ENCODE measurements around the gene CPT1B. TPM values are rescaled to one million over a fixed set of nuclear protein-coding genes. Genes with fewer than 3 reads are reported as not detected.
A peak's percentile ranks its signal among the peaks of the same experiment; 100 is the strongest.

Gene CPT1B
- 3.2 and 3.9 TPM in 2 replicates for total RNA-seq

- no peak for TF ChIP-seq CTCF (IDR thresholded peaks at IDR 0.05; ENCODE audit: insufficient read depth, low read depth, low read length)
- peak; percentile 14 for DNase-seq (ENCODE audit: low read depth)
- H3K4me3 ChIP-seq (ENCODE audit: low read depth, low read length): no peak within 1 kb of the TSS
These were observed at the start of gene CPT1B for GRCh38 chr22:50577987-50578775. Gene CPT1B, minus strand, starts transcription at chr22:50578427. Its CDS starts 512 bp downstream, at chr22:50577915.

DNA sequence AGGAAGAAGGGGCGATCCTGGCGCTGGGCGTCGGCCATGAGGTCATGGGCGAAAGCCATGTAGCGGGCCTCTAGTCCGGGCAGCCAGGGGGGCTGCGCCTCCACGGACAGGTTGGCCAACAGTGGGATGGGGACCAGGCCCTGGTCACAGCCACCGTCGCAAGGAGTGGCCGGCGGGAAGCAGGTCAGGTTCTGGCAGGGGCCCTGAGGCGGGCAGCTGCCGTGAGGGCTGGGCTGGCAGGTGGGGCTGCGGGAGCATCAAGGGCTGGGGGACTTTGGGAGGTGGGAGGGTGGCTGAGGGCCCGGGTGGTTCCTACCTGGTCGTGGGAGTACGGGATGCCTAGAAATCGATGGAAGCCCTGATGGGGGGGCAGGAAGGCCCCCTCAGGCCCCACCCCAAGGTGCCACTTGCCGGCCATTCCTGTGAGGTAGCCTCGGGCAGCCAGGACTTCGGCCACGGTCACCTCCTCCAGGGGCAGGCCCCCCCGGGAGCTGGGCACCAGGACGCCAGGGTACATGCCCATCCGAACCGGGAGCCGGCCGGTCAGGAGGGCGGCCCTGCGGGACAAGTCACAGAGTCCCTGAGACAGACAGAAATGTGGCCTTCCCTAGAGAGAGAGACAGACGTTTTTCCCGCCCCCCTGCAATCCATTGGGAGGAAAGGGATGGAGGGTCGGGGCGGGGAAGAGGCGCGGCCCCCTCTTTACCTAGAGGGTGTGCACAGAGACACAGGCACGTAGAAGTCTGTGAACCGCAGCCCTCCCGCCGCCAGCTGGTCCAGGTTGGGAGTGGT, 48.8 kb upstream of the CPT1B start:
- DNase-seq (ENCODE audit: low read depth): no peak
- H3K4me3 ChIP-seq (ENCODE audit: low read depth, low read length): peak overlapping the region; percentile 89
- no peak for TF ChIP-seq CTCF (IDR thresholded peaks at IDR 0.05; ENCODE audit: insufficient read depth, low read depth, low read length)

DNA sequence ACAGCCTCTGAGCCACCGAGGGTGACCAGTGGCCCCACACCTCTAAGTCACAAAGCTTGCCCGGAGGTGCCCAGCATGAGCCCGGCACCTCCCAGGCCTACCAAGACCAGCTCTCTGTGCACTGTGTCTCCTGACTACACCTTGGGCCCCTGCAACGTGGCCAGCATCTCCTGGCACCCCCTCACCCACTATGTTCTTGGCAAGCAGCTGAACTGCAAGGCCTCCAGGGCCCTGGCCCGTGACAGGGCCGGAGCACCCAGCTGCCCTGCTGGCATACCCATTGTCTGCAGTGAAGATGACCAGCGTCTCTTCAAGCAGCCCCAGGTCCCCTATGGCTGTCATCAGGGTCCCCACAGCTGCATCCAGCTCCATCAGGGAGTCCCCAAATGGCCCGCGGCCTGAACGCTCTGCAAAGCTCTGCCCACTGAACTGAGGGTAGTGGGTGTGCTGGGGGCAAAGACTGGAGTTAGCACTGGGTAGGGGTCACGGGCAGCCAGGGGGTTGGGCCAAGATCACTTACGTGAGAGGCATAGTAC, 48.2 kb upstream of the CPT1B start:
- H3K4me3 ChIP-seq (ENCODE audit: low read depth, low read length): no peak overlapping the region
- TF ChIP-seq CTCF (IDR thresholded peaks at IDR 0.05; ENCODE audit: insufficient read depth, low read depth, low read length): no peak
- no peak for DNase-seq (ENCODE audit: low read depth)

- no peak for TF ChIP-seq CTCF (IDR thresholded peaks at IDR 0.05; ENCODE audit: insufficient read depth, low read depth, low read length)
- DNase-seq (ENCODE audit: low read depth): no peak
- H3K4me3 ChIP-seq (ENCODE audit: low read depth, low read length): no peak overlapping the region
These were observed 47.5 kb upstream of the CPT1B start for GRCh38 chr22:50625568-50626313.

GRCh38 chr22:50625131-50625567, 46.9 kb upstream of the CPT1B start:
- DNase-seq (ENCODE audit: low read depth): no peak
- H3K4me3 ChIP-seq (ENCODE audit: low read depth, low read length): no peak overlapping the region
- no peak for TF ChIP-seq CTCF (IDR thresholded peaks at IDR 0.05; ENCODE audit: insufficient read depth, low read depth, low read length)

DNA sequence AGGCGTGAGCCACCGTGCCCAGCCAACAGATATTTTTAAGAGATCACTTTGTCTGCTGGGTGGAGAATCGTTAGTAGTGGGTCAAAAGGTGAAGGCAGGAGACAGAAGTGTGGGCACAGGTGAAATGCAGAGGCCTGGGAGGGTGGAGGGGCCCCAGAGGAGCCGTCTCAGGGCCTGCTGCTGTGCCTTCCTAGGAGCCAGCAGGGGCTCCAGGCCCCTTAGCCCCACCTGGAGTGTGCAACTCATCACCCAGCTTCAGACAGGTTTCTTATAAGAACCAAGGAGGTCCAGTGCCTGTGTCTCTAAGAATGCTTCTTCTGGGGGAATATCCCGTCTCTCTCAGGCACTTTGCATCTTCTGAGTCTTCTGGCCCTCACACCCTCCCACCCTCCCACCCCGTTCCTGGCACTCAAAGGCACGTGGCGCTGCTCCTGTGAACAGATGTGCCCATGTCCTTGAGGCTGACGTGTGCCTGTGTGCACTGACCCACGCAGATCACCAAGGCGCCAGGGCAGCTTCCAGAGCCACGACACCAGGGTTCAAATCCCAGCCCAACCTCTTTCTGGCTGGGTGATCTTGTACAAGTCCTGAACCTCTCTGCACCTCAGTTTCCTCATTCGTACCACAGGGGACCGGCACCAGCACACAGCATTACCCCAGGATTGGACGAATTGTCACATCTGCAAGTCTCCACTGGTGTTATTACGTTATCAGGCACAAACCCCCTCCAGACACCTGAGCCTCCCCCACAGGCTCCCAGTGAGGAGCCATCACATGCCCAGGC, 46.3 kb upstream of the CPT1B start:
- no peak for DNase-seq (ENCODE audit: low read depth)
- no peak overlapping the region for H3K4me3 ChIP-seq (ENCODE audit: low read depth, low read length)
- no peak for TF ChIP-seq CTCF (IDR thresholded peaks at IDR 0.05; ENCODE audit: insufficient read depth, low read depth, low read length)

All from fibroblast of villous mesenchyme (primary cell).